ENCODE results near the gene LLGL2. TPM values are rescaled to one million over a fixed set of nuclear protein-coding genes. Genes with fewer than 3 reads are reported as not detected.

Gene LLGL2
- total RNA-seq, 3 donors from 2014 or later = 4.6 to 60.2 (median 52.4) TPM

DNA sequence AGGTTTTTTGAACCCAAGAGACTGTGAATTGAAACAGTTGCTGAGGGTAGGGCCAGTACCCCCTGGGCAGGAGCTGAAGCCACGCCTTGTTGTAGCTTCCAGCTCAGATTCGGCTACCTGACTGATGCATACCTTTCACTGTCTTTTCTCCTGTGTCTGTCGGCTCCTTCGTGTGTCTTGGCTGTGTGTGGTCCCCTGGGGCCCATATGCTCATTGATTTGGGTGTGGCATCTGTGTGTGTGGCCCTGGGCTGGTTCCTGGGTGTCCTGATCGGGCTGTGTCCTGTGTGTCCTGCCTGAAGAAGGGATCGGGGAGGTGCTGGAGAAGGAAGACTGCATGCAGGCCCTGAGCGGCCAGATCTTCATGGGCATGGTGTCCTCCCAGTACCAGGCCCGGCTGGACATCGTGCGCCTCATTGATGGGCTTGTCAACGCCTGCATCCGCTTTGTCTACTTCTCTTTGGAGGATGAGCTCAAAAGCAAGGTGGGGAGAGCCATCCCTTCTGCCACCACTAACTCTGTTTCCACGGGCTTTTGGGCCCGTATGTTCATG is 31.1 kb upstream of the LLGL2 start:
- intact Hi-C loops (cut with DNase I; ENCODE audit: low total_unique reads) = no loop called here
- H3K36me3 ChIP-seq = no peaks in the 10 kb centered on the region

DNA sequence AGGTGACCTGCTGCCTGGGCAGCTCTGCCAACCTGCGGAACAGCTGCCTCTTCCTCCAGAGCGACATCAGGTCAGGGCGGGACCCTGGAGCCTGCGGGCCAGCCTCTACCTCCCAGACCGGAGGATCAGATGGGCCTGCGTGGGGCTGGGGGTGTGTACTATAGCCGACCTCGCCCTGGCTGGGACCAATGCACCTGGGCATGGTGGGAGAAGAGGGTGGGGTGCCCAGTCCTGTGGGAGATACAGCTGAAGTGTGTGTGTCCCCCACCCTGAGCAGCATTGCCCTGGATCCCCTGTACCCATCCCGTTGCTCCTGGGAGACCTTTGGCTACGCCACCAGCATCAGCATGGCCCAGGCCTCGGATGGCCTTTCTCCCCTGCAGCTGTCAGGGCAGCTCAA is 29.5 kb upstream of the LLGL2 start:
- no peak overlapping the region for H3K27ac ChIP-seq
- TF ChIP-seq, protein P1, sequence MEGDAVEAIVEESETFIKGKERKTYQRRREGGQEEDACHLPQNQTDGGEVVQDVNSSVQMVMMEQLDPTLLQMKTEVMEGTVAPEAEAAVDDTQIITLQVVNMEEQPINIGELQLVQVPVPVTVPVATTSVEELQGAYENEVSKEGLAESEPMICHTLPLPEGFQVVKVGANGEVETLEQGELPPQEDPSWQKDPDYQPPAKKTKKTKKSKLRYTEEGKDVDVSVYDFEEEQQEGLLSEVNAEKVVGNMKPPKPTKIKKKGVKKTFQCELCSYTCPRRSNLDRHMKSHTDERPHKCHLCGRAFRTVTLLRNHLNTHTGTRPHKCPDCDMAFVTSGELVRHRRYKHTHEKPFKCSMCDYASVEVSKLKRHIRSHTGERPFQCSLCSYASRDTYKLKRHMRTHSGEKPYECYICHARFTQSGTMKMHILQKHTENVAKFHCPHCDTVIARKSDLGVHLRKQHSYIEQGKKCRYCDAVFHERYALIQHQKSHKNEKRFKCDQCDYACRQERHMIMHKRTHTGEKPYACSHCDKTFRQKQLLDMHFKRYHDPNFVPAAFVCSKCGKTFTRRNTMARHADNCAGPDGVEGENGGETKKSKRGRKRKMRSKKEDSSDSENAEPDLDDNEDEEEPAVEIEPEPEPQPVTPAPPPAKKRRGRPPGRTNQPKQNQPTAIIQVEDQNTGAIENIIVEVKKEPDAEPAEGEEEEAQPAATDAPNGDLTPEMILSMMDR (IDR thresholded peaks at IDR 0.05) = no peak
- TF ChIP-seq POLR2A (IDR thresholded peaks at IDR 0.05) (no peak), POLR2AphosphoS5 (IDR thresholded peaks at IDR 0.05) (no peak)
- no peaks in the 10 kb centered on the region for H3K9me3 ChIP-seq
- DNase-seq (ENCODE audit: low spot score in 2 of 2) = no peak
- no peaks in the 10 kb centered on the region for H3K36me3 ChIP-seq
- H3K4me1 ChIP-seq = peaks cover 0 to 4% of the 10 kb centered on the region in 2 donors
- no peaks in the 10 kb centered on the region for H3K27me3 ChIP-seq
- intact Hi-C loops (cut with DNase I; ENCODE audit: low total_unique reads) = no loop called here
- no peak overlapping the region for H3K4me3 ChIP-seq

More for the DNA sequence above, 31.1 kb upstream of the LLGL2 start:
- DNase-seq (ENCODE audit: low spot score in 2 of 2) = no peak
- H3K27me3 ChIP-seq = no peaks in the 10 kb centered on the region
- H3K4me1 ChIP-seq = no peaks in the 10 kb centered on the region
- no peak overlapping the region for H3K27ac ChIP-seq
- TF ChIP-seq, protein P1 (IDR thresholded peaks at IDR 0.05) = no peak
- no peak for TF ChIP-seq POLR2A (IDR thresholded peaks at IDR 0.05)
- TF ChIP-seq POLR2AphosphoS5 (IDR thresholded peaks at IDR 0.05) = no peak
- H3K4me3 ChIP-seq = no peak overlapping the region
- no peaks in the 10 kb centered on the region for H3K9me3 ChIP-seq

DNA sequence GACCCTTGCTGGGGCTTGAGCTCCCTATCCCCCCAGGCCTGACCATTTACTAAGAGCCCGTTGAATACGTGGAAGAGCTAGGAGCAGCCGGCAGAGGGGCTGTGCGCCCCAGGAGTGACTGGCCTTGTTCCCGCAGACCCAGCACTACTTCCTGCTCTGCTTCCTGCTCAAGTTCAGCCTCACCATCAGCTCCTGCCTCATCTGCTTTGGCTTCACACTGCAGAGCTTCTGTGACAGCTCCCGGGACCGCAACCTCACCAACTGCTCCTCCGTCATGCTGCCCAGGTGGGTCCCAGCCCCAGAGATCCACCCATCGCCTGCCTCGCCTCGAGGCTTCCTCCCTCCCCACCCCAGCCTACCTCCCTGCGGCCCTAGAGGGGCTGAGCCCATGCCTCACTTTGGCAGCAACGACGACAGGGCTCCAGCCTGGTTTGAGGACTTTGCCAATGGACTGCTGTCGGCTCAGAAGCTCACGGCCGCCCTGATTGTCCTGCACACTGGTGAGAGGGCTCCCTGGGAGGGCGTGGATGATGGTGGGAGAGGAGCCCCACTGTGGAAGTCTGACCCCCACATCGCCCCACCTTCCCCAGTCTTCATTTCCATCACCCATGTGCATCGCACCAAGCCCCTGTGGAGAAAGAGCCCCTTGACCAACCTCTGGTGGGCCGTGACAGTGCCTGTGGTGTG is 27.3 kb upstream of the LLGL2 start:
- no peak for TF ChIP-seq POLR2A (IDR thresholded peaks at IDR 0.05)
- TF ChIP-seq, protein P1 (IDR thresholded peaks at IDR 0.05) = no peak
- no peak for TF ChIP-seq POLR2AphosphoS5 (IDR thresholded peaks at IDR 0.05)
- intact Hi-C loops (cut with DNase I; ENCODE audit: low total_unique reads) = no loop called here
- Histone ChIP-seq H3K27me3 (no peaks in the 10 kb centered on the region), H3K4me1 (peaks cover 0 to 13% of the 10 kb centered on the region in 2 donors), H3K9me3 (no peaks in the 10 kb centered on the region), H3K36me3 (no peaks in the 10 kb centered on the region), H3K27ac (no peak overlapping the region), H3K4me3 (no peak overlapping the region)
- DNase-seq (ENCODE audit: low spot score in 2 of 2) = no peak

DNA sequence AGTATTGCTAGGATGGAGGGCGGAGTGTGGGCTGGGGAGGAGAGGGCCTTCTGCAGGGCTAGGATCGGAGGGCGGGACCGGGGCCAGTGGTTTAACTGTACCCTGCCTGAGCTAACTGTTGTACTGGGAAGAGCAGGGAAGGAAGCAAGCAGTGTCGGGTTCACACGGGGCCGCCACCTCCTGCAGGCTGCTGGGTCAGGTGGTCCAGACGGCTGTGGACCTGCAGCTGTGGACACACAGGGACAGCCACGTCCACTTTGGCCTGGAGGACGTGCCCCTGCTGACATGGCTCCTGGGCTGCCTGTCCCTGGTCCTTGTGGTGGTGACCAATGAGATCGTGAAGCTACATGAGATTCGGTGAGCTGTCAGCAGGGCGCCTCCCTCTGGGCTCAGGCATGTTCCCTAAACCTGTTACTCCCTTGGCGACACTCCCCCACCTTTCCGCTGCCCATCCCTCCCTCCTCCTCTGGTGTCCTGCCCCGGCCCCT is 26.7 kb upstream of the LLGL2 start:
- Histone ChIP-seq H3K4me1 (peaks cover 0 to 13% of the 10 kb centered on the region in 2 donors), H3K27ac (peak overlapping the region in 1 of 2 donors; percentile 58), H3K36me3 (no peaks in the 10 kb centered on the region), H3K9me3 (no peaks in the 10 kb centered on the region), H3K4me3 (no peak overlapping the region), H3K27me3 (no peaks in the 10 kb centered on the region)
- intact Hi-C loops (cut with DNase I; ENCODE audit: low total_unique reads) = no loop called here
- TF ChIP-seq POLR2A (IDR thresholded peaks at IDR 0.05) (no peak), POLR2AphosphoS5 (IDR thresholded peaks at IDR 0.05) (no peak)
- TF ChIP-seq, protein P1 (IDR thresholded peaks at IDR 0.05) = no peak
- DNase-seq (ENCODE audit: low spot score in 2 of 2) = no peak

DNA sequence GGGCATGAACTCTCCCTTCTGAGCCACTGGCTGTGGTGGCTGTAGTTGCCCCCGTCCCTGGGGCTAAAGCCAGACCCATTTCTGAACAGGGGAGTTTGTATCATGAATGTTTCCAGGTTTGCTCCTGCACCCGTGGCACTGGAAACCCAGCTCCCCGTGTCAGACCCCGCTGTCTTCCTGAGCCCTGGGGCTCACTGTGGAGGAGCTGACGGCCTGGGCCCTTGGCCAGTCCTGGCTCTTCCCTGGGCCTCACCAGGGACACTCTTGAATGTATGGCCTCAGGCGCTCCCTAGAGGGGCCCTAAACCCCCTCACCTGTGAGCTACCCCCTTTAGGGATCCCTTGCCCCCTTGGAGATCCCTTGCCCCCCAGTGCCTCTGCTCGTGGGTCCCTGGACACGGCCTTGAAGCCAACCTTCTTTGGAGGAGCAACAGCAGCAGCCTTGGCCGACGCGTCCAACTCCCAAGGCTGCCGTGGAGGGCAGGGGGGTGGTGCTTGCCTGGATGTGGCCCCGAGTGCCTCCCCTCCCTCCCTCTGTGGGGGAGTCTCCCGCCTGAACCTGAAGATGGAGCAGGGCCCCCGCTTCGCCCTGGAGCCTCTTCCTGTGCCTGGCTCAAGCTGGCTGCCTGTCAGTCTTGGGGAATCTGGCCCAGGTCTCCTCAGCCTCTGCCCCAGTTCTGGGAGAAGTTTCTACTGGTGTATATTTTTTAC is 26.0 kb upstream of the LLGL2 start:
- intact Hi-C loops (cut with DNase I; ENCODE audit: low total_unique reads) = no loop called here
- Histone ChIP-seq H3K4me1 (peaks cover 0 to 13% of the 10 kb centered on the region in 2 donors), H3K27me3 (no peaks in the 10 kb centered on the region), H3K36me3 (no peaks in the 10 kb centered on the region), H3K9me3 (no peaks in the 10 kb centered on the region), H3K27ac (peak overlapping the region in 1 of 2 donors; percentile 58), H3K4me3 (no peak overlapping the region)
- TF ChIP-seq, protein P1 (IDR thresholded peaks at IDR 0.05) = no peak
- TF ChIP-seq POLR2AphosphoS5 (IDR thresholded peaks at IDR 0.05) (no peak), POLR2A (IDR thresholded peaks at IDR 0.05) (no peak)
- DNase-seq (ENCODE audit: low spot score in 2 of 2) = no peak
